Natural killer cell (primary cell): Measurements from ENCODE around the gene ISM1. TPM values are rescaled to one million over a fixed set of nuclear protein-coding genes. Genes with fewer than 3 reads are reported as not detected.

Experiments used
- ATAC-seq, 3 donors: fragments of 150-1000 bp in 2 of 3; fragments of 200-7000 bp in 1 of 3; cut with Tn5 transposase; 1 replicate in 1 of 3; 2 replicates in 2 of 3; pipeline ENCODE4 v1.10.0; 2021; ENCODE audit warnings: mild to moderate bottlenecking in 2 of 3, moderate library complexity in 2 of 3
- DNase-seq, 2 donors: peaks; one replicate each; pipeline versions ENCODE4 v3.0.0 to v3.0.0-alpha.2; 2013 to 2021; ENCODE audit warnings: mixed read lengths in 1 of 2
- H3K27ac ChIP-seq: one replicate; pipeline ENCODE4 v1.5.1; 2013; ENCODE audit warnings: mild to moderate bottlenecking, low read length
- H3K27me3 ChIP-seq: one replicate; pipeline ENCODE4 v1.6.1; 2013; ENCODE audit warnings: low read length; ENCODE audit not compliant: control insufficient read depth, insufficient read depth
- H3K36me3 ChIP-seq: one replicate; pipeline ENCODE4 v1.6.1; 2013; ENCODE audit warnings: low read length; ENCODE audit not compliant: control insufficient read depth, insufficient read depth
- H3K4me1 ChIP-seq: one replicate; pipeline ENCODE4 v1.6.1; 2013; ENCODE audit warnings: low read length; ENCODE audit not compliant: control insufficient read depth, insufficient read depth
- H3K4me3 ChIP-seq: one replicate; pipeline ENCODE4 v1.5.1; 2013; ENCODE audit warnings: low read length
- H3K9me3 ChIP-seq: one replicate; pipeline ENCODE4 v1.6.1; 2013; ENCODE audit warnings: low read length; ENCODE audit not compliant: control insufficient read depth, insufficient read depth
- H3K27ac Mint-ChIP-seq, 2 donors: one replicate each; pipeline ENCODE4 v1.8.0; 2022; ENCODE audit warnings: mild to moderate bottlenecking in 2 of 2, mixed read lengths in 2 of 2, moderate library complexity in 1 of 2
- H3K27me3 Mint-ChIP-seq, 2 donors: one replicate each; pipeline ENCODE4 v1.8.0; 2022; ENCODE audit warnings: low read depth in 2 of 2, mixed read lengths in 2 of 2
- H3K36me3 Mint-ChIP-seq: one replicate; pipeline ENCODE4 v1.8.0; 2022; ENCODE audit warnings: mixed read lengths
- H3K4me1 Mint-ChIP-seq, 2 donors: one replicate each; pipeline ENCODE4 v1.8.0; 2022; ENCODE audit warnings: mixed read lengths in 2 of 2
- H3K4me3 Mint-ChIP-seq: one replicate; pipeline ENCODE4 v1.8.0; 2022; ENCODE audit warnings: mild to moderate bottlenecking, moderate library complexity, mixed read lengths
- H3K9me3 Mint-ChIP-seq, 2 donors: one replicate each; pipeline ENCODE4 v1.8.0; 2022; ENCODE audit warnings: mixed read lengths in 2 of 2
- WGBS: methylation state at CpG from one replicate; pipeline ENCODE4 v1.1.7; 2013; ENCODE audit warnings: missing lambda C conversion rate; ENCODE audit not compliant: insufficient coverage; 5-methylcytosine and 5-hydroxymethylcytosine counted together
- intact Hi-C: fragments of 100-400 bp; cut with micrococcal nuclease; formaldehyde crosslinking; loops from one replicate; pipeline ENCODE4 v1.14.2; 2022
- total RNA-seq, 4 donors: library from RNA; stranded (reverse); fragments of 120-200 nt in 1 of 4; gene quantifications; one replicate each; pipeline versions ENCODE4 v1.2.3 to v1.2.4, GENCODE V29; 2013 to 2022
- TF ChIP-seq, protein P1 (sequence below): fragments of 200-600 bp; IDR thresholded peaks from one replicate; pipeline ENCODE4 v1.8.0; 2022; ENCODE audit warnings: antibody characterized with exemption

ISM1 gene
- total RNA-seq, 3 donors from 2014 or later (not counting 1 experiment from before 2014, with no cell fraction given), result 0.13 TPM; not detected in 2

- WGBS, result 93% methylated on average over 2 of the region's 2 CpGs
- Mint-ChIP-seq H3K27me3 (no peaks in the 10 kb centered on the region), H3K4me1 (no peaks in the 10 kb centered on the region), H3K9me3 (no peaks in the 10 kb centered on the region), H3K4me3 (no peak overlapping the region), H3K27ac (no peak overlapping the region), H3K36me3 (no peaks in the 10 kb centered on the region)
- Histone ChIP-seq H3K27ac (no peak overlapping the region), H3K27me3 (no peaks in the 10 kb centered on the region), H3K36me3 (no peaks in the 10 kb centered on the region), H3K4me3 (no peak overlapping the region), H3K9me3 (no peaks in the 10 kb centered on the region), H3K4me1 (no peaks in the 10 kb centered on the region)
- TF ChIP-seq, protein P1, sequence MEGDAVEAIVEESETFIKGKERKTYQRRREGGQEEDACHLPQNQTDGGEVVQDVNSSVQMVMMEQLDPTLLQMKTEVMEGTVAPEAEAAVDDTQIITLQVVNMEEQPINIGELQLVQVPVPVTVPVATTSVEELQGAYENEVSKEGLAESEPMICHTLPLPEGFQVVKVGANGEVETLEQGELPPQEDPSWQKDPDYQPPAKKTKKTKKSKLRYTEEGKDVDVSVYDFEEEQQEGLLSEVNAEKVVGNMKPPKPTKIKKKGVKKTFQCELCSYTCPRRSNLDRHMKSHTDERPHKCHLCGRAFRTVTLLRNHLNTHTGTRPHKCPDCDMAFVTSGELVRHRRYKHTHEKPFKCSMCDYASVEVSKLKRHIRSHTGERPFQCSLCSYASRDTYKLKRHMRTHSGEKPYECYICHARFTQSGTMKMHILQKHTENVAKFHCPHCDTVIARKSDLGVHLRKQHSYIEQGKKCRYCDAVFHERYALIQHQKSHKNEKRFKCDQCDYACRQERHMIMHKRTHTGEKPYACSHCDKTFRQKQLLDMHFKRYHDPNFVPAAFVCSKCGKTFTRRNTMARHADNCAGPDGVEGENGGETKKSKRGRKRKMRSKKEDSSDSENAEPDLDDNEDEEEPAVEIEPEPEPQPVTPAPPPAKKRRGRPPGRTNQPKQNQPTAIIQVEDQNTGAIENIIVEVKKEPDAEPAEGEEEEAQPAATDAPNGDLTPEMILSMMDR, result no peak
- DNase-seq (no peak), ATAC-seq (no peak)
- intact Hi-C loops, result no loop called here
Measured at GRCh38 chr20:13301596-13301995, 80.5 kb downstream of the ISM1 start.

DNA sequence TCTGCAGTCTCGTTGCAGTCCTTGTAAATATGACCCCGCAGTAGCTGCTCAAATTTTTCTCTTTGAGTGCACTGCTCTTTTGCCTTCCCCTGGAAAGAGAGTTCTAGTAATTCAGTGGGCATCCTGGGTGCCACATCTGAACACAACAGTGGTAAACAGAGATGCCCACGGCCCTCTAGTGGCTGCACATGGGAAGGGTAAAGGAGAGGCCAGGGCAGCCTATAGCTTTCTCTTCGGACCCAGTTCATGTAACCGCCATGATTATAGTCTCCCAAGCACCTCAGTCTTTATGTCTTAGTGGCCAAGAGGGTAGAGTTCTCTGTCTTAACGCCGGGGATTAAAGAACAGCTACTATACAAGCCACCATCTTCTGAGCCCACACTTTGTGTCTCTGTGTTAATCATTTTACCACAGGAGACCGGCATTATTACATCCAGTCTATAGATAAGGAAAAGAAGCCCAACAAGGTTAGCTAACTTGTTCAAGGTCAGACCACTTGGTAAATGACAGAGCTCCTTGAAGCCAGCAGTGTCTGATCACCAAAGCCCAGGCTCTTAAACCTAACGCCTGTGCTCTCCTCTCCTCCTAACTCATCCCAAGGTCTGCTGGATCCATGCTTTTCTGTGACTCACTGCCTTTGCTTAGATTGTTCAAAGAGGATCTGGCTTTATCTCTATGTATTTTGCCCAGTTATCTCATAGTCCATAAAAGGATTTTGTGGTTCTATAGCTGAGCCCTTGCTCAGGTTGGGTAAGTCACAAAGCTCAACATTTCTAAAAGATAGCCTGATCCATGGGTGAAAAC, 81.8 kb downstream of the ISM1 start:
- no peaks in the 10 kb centered on the region for H3K36me3 ChIP-seq
- H3K27ac ChIP-seq, result no peak overlapping the region
- DNase-seq, result peak in 1 of 2 donors; percentile 55
- no peaks in the 10 kb centered on the region for H3K27me3 ChIP-seq
- H3K4me1 ChIP-seq, result no peaks in the 10 kb centered on the region
- Mint-ChIP-seq H3K9me3 (no peaks in the 10 kb centered on the region), H3K4me3 (no peak overlapping the region), H3K36me3 (no peaks in the 10 kb centered on the region), H3K27me3 (peaks cover 0 to 11% of the 10 kb centered on the region in 2 donors), H3K27ac (no peak overlapping the region), H3K4me1 (no peaks in the 10 kb centered on the region)
- TF ChIP-seq, protein P1, result peak; percentile 31
- no peaks in the 10 kb centered on the region for H3K9me3 ChIP-seq
- intact Hi-C loops, result loop anchor here (1.0 kb wide), 2 partner anchors 184 to 378 kb away; no protein-coding TSS in a partner anchor
- ATAC-seq, result peak in 2 of 3 donors; percentile 42 to 71
- WGBS, result 70% methylated on average over 9 of the region's 9 CpGs
- H3K4me3 ChIP-seq, result no peak overlapping the region

DNA sequence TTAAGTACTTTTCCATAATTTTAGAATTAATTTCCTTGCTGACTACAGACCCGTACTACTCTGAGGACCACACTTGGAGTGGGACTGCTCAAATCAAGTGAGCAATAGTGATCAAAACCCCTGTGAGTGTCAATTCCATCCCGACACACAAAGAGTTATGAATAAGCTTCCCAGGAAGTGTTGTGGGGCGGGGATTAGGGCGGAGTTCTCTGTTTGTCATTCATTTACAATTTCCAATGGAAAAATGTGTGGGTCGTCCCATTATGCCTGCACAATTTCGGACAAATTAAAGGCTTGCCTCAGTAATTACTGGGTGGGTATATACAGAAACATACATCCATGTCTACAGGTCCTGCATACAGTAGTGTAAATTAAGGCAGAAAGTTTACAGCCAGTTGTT, 84.2 kb downstream of the ISM1 start:
- Mint-ChIP-seq H3K4me1 (no peaks in the 10 kb centered on the region), H3K27me3 (peaks cover under 1 to 23% of the 10 kb centered on the region in 2 donors), H3K9me3 (peaks cover 0 to under 1% of the 10 kb centered on the region in 2 donors), H3K4me3 (no peak overlapping the region), H3K36me3 (no peaks in the 10 kb centered on the region), H3K27ac (no peak overlapping the region)
- Histone ChIP-seq H3K27me3 (no peaks in the 10 kb centered on the region), H3K4me1 (no peaks in the 10 kb centered on the region), H3K27ac (no peak overlapping the region), H3K9me3 (no peaks in the 10 kb centered on the region), H3K4me3 (no peak overlapping the region), H3K36me3 (no peaks in the 10 kb centered on the region)
- DNase-seq (no peak), ATAC-seq (no peak)
- TF ChIP-seq, protein P1, result no peak
- intact Hi-C loops, result no loop called here
- 91% methylated on average over 2 of the region's 6 CpGs for WGBS
